Tibial artery (tissue), 4 donors: ENCODE data around the gene LBHD1.
"Not testable (repeated sequence)": the region's sequence is repeated elsewhere in the genome, so short reads cannot be mapped to it uniquely, and the experiment has no call there.

Source experiments
- DNase-seq, 2 donors: peaks; one replicate each; pipeline ENCODE4 v3.0.0-alpha.2; 2019
- H3K27ac ChIP-seq, 2 donors: fragments of 200-600 bp; sonication (generic) in 1 of 2; 1 replicate in 1 of 2; 2 replicates in 1 of 2; pipeline ENCODE4 v1.5.1; 2018 to 2019; ENCODE audit warnings: mild to moderate bottlenecking in 1 of 2
- H3K27me3 ChIP-seq, 2 donors: fragments of 200-600 bp; sonication (generic) in 1 of 2; one replicate each; pipeline versions ENCODE4 v1.5.1 to v1.6.0; 2016 to 2019
- H3K36me3 ChIP-seq, 3 donors: fragments of 200-600 bp; sonication (generic) in 2 of 3; one replicate each; pipeline ENCODE4 v1.5.1; 2016 to 2019; ENCODE audit warnings: mild to moderate bottlenecking in 2 of 3
- H3K4me1 ChIP-seq, 4 donors: fragments of 200-600 bp; sonication (generic) in 2 of 4; 1 replicate in 3 of 4; 2 replicates in 1 of 4; pipeline ENCODE4 v1.5.1; 2016 to 2019
- H3K4me3 ChIP-seq, 2 donors: fragments of 200-600 bp; sonication (generic) in 1 of 2; 1 replicate in 1 of 2; 2 replicates in 1 of 2; pipeline ENCODE4 v1.5.1; 2018 to 2019; ENCODE audit warnings: mild to moderate bottlenecking in 2 of 2
- H3K9me3 ChIP-seq, 3 donors: fragments of 200-600 bp; sonication (generic) in 1 of 3; one replicate each; pipeline ENCODE4 v1.5.1; 2016 to 2019
- intact Hi-C: fragments of 100-400 bp; cut with DNase I; formaldehyde crosslinking; loops from one replicate; pipeline ENCODE4 v1.15.0; 2023; ENCODE audit warnings: low total_unique reads
- TF ChIP-seq, protein P1 (sequence below), 2 experiments: fragments of 200-600 bp in 1 of 2; fragments of 450-650 bp in 1 of 2; IDR thresholded peaks; one replicate each; pipeline ENCODE4 v1.5.1; 2017 to 2019; ENCODE audit warnings: antibody characterized with exemption in 2 of 2, mild to moderate bottlenecking in 1 of 2, moderate library complexity in 1 of 2

LBHD1 gene

DNA sequence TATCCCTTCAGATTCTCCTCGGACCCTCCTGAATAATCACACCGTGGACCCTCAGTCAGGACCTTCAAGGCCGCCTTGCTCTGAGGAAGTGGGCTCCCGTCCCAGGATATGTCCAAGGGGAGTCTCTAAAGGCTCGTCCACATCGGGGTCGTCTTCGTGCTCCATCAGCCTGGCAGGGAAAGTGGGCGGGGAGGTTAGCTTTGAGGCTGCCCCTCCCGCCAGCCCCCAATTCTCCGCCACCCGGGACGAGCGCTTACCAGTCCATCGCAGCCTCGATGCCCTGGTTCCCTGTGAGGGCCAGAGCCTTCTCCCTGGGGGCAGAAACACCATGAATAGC lies 6.3 kb upstream of the LBHD1 start:
- Histone ChIP-seq H3K36me3 (peaks cover 19 to 41% (median 21%) of the 10 kb centered on the region in 3 donors), H3K9me3 (no peaks in the 10 kb centered on the region), H3K4me1 (peaks cover 0 to 34% (median 20%) of the 10 kb centered on the region in 4 donors), H3K27me3 (no peaks in the 10 kb centered on the region), H3K4me3 (peak overlapping the region; percentile 91 to 97), H3K27ac (peak overlapping the region; percentile 86 to 93)
- peak in 1 of 2 donors; percentile 67 for DNase-seq
- TF ChIP-seq, protein P1, sequence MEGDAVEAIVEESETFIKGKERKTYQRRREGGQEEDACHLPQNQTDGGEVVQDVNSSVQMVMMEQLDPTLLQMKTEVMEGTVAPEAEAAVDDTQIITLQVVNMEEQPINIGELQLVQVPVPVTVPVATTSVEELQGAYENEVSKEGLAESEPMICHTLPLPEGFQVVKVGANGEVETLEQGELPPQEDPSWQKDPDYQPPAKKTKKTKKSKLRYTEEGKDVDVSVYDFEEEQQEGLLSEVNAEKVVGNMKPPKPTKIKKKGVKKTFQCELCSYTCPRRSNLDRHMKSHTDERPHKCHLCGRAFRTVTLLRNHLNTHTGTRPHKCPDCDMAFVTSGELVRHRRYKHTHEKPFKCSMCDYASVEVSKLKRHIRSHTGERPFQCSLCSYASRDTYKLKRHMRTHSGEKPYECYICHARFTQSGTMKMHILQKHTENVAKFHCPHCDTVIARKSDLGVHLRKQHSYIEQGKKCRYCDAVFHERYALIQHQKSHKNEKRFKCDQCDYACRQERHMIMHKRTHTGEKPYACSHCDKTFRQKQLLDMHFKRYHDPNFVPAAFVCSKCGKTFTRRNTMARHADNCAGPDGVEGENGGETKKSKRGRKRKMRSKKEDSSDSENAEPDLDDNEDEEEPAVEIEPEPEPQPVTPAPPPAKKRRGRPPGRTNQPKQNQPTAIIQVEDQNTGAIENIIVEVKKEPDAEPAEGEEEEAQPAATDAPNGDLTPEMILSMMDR (IDR thresholded peaks at IDR 0.05): no peak
- intact Hi-C loops: no loop called here

GRCh38 chr11:62677714-62678113 lies 5.6 kb upstream of the LBHD1 start:
- DNase-seq: no peak
- peak overlapping the region; percentile 86 to 93 for H3K27ac ChIP-seq

GRCh38 chr11:62677156-62677555 lies 5.1 kb upstream of the LBHD1 start:
- Histone ChIP-seq H3K4me1 (peaks cover 0 to 45% (median 30%) of the 10 kb centered on the region in 4 donors), H3K9me3 (no peaks in the 10 kb centered on the region), H3K36me3 (peaks cover 19 to 41% (median 21%) of the 10 kb centered on the region in 3 donors), H3K27me3 (no peaks in the 10 kb centered on the region), H3K27ac (no peak overlapping the region), H3K4me3 (no peak overlapping the region)
- TF ChIP-seq, protein P1 (IDR thresholded peaks at IDR 0.05): no peak
- intact Hi-C loops: no loop called here
- DNase-seq: no peak

More at GRCh38 chr11:62677714-62678113, 5.6 kb upstream of the LBHD1 start:
- Histone ChIP-seq H3K27me3 (no peaks in the 10 kb centered on the region), H3K4me1 (peaks cover 0 to 41% (median 26%) of the 10 kb centered on the region in 4 donors), H3K9me3 (no peaks in the 10 kb centered on the region), H3K4me3 (peak overlapping the region; percentile 91 to 97), H3K36me3 (peaks cover 19 to 41% (median 21%) of the 10 kb centered on the region in 3 donors)
- TF ChIP-seq, protein P1 (IDR thresholded peaks at IDR 0.05): no peak
- intact Hi-C loops: no loop called here

DNA sequence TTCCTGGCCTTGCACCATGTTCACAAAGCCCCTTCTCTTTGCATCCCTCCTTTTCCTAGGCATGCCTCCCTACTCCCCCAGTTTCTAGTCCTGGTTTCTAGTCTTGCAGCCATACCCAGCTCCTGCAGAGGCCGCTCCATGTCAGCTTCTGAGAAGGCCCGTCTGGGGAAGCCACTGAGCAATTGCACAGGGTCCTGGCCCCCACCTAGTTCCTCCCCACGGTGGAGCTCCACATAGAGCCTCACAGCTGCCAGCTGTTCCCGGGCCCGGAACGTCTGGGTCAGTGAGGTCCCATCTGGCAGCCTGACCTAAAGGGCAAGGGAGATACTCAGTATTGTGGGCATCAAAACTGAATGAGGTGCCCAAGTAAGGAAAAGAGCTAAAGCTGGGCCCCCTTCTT lies 4.6 kb upstream of the LBHD1 start:
- intact Hi-C loops: no loop called here
- no peaks in the 10 kb centered on the region for H3K27me3 ChIP-seq
- no peak for DNase-seq
- H3K9me3 ChIP-seq: no peaks in the 10 kb centered on the region
- H3K4me1 ChIP-seq: peaks cover 0 to 45% (median 32%) of the 10 kb centered on the region in 4 donors
- TF ChIP-seq, protein P1 (IDR thresholded peaks at IDR 0.05): no peak
- H3K36me3 ChIP-seq: peaks cover 19 to 41% (median 21%) of the 10 kb centered on the region in 3 donors
- H3K27ac ChIP-seq: no peak overlapping the region
- no peak overlapping the region for H3K4me3 ChIP-seq

DNA sequence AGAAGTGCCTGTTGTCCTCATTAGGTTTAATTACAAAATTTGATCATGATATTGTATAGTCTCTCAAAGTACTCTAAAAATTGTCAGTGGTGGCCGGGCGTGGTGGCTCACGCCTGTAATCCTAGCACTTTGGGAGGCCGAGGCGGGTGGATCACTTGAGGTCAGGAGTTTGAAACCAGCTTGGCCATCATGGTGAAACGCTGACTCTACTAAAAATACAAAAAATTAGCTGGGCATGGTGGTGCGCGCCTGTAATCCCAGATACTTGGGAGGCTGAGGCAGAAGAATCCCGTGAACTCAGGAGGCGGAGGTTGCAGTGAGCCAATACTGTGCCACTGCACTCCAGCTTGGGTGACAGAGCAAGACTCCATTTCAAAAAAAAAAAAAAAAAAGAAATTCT lies 3.3 kb upstream of the LBHD1 start:
- H3K27me3 ChIP-seq, intact Hi-C loops, H3K9me3 ChIP-seq, DNase-seq, H3K4me3 ChIP-seq, H3K27ac ChIP-seq: not testable (repeated sequence)
- Histone ChIP-seq H3K4me1 (peaks cover 0 to 51% (median 37%) of the 10 kb centered on the region in 4 donors), H3K36me3 (peaks cover 19 to 41% (median 21%) of the 10 kb centered on the region in 3 donors)

DNA sequence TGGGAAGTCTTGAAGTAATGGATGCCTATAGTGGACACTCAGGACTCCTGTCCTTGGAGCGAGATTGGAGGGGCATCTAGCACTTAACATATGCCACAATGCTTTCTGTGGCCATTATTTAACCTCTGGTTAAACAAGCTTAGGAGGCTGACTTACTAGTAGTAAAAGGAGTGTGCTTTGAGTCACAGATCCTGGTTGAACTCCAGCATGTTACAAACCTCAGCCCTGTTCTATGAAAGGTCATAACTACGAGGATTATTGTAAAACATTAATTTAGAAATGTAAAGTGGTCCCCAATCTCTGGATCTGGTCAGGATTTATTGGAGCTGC lies 1.1 kb upstream of the LBHD1 start:
- intact Hi-C loops: no loop called here
- H3K36me3 ChIP-seq: peaks cover 19 to 41% (median 21%) of the 10 kb centered on the region in 3 donors
- no peaks in the 10 kb centered on the region for H3K27me3 ChIP-seq
- peaks cover 0 to 45% (median 34%) of the 10 kb centered on the region in 4 donors for H3K4me1 ChIP-seq
- H3K27ac ChIP-seq: peak overlapping the region in 1 of 2 donors; percentile 94
- DNase-seq: no peak
- no peaks in the 10 kb centered on the region for H3K9me3 ChIP-seq
- TF ChIP-seq, protein P1 (IDR thresholded peaks at IDR 0.05): no peak
- H3K4me3 ChIP-seq: peak overlapping the region in 1 of 2 donors; percentile 92
